Measurements from ENCODE around the gene TMEM248.
"Not testable (repeated sequence)": the region's sequence is repeated elsewhere in the genome, so short reads cannot be mapped to it uniquely, and the experiment has no call there.

DNA sequence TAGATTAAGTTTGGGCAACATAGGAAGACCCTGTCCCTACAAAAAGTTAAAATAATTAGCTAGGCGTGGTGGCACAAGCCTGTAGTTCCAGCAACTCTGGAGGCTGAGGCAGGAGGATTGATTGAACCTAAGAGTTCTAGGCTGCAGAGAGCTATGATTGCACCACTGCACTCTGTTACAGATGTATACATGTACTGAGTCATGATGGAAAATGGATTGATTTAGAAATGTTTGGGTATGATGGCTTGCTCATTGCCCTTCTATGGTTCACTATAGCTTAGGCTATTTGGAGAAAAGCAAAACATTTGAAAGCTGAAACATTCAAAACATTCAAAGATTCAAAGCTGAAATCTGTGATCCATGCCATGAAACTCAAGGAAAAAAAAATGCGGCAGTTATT lies 58.0 kb downstream of the TMEM248 start:
- not testable (repeated sequence) for TF ChIP-seq POLR2A (IDR thresholded peaks at IDR 0.05)
- TF ChIP-seq, protein P1, sequence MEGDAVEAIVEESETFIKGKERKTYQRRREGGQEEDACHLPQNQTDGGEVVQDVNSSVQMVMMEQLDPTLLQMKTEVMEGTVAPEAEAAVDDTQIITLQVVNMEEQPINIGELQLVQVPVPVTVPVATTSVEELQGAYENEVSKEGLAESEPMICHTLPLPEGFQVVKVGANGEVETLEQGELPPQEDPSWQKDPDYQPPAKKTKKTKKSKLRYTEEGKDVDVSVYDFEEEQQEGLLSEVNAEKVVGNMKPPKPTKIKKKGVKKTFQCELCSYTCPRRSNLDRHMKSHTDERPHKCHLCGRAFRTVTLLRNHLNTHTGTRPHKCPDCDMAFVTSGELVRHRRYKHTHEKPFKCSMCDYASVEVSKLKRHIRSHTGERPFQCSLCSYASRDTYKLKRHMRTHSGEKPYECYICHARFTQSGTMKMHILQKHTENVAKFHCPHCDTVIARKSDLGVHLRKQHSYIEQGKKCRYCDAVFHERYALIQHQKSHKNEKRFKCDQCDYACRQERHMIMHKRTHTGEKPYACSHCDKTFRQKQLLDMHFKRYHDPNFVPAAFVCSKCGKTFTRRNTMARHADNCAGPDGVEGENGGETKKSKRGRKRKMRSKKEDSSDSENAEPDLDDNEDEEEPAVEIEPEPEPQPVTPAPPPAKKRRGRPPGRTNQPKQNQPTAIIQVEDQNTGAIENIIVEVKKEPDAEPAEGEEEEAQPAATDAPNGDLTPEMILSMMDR (IDR thresholded peaks at IDR 0.05): not testable (repeated sequence)

Data from lower leg skin (tissue), 3 donors.